Psoas muscle (tissue), 8 donors: ENCODE data around the gene CARD10. TPM values are rescaled to one million over a fixed set of nuclear protein-coding genes. Genes with fewer than 3 reads are reported as not detected.
"Not testable (repeated sequence)": the region's sequence is repeated elsewhere in the genome, so short reads cannot be mapped to it uniquely, and the experiment has no call there.

Source experiments
- ATAC-seq, 4 donors: fragments of 200-7000 bp; cut with Tn5 transposase; one replicate each; pipeline ENCODE4 v1.9.1; 2020; ENCODE audit warnings: moderate library complexity in 3 of 4, mild to moderate bottlenecking in 2 of 4
- DNase-seq, 2 donors: peaks; one replicate each; pipeline ENCODE4 v3.0.0-alpha.2; 2020
- H3K27ac ChIP-seq: fragments of 200-600 bp; one replicate; pipeline ENCODE4 v1.8.0; 2022
- H3K27me3 ChIP-seq, 3 donors: fragments of 200-600 bp in 1 of 3; one replicate each; pipeline versions ENCODE4 v1.6.1 to v1.8.0; 2013 to 2022; ENCODE audit warnings: low read length in 2 of 3, mild to moderate bottlenecking in 2 of 3, moderate library complexity in 1 of 3; ENCODE audit not compliant: insufficient read depth in 3 of 3
- H3K36me3 ChIP-seq, 2 donors: fragments of 200-600 bp in 1 of 2; one replicate each; pipeline versions ENCODE4 v1.6.1 to v1.8.0; 2013 to 2022; ENCODE audit warnings: low read depth in 1 of 2, mild to moderate bottlenecking in 1 of 2, moderate library complexity in 1 of 2; ENCODE audit not compliant: insufficient read depth in 1 of 2
- H3K4me1 ChIP-seq: fragments of 200-600 bp; one replicate; pipeline ENCODE4 v1.8.0; 2022
- H3K4me3 ChIP-seq: fragments of 200-600 bp; one replicate; pipeline ENCODE4 v1.8.0; 2022; ENCODE audit warnings: mild to moderate bottlenecking
- H3K9me3 ChIP-seq: fragments of 200-600 bp; one replicate; pipeline ENCODE4 v1.8.0; 2022
- WGBS, 3 donors: extraction: QIAGEN DNeasy Blood & Tissue Kit; methylation state at CpG; one replicate each; pipeline versions ENCODE4 v1.1.6 to v1.1.7; 2013; 5-methylcytosine and 5-hydroxymethylcytosine counted together
- intact Hi-C, 2 donors: fragments of 100-400 bp; cut with DNase I; formaldehyde crosslinking; loops; one replicate each; pipeline versions ENCODE4 v1.11.0 to v1.14.2; 2022
- polyA plus RNA-seq, 3 donors: library from polyadenylated mRNA; stranded (reverse); fragments of 200-250 nt; gene quantifications; one replicate each; pipeline ENCODE4 v1.2.3, GENCODE V29; 2013
- total RNA-seq, 4 donors: library from RNA; stranded (reverse); fragmentation: NEBNext Ultra II Directional in 2 of 4; extraction: Animal tissue kit (Norgen Biotek cat#: 25700) in 2 of 4; gene quantifications; one replicate each; pipeline versions ENCODE4 v1.2.1 to v1.2.4, GENCODE V29; 2021 to 2023
- TF ChIP-seq, protein P1 (sequence below): fragments of 200-600 bp; IDR thresholded peaks from one replicate; pipeline ENCODE4 v1.8.0; 2022; ENCODE audit warnings: antibody characterized with exemption
- donor health status: healthy with polysubstance abuse.
- donor health status: DM: no; HTN: no; CAD: no; lungs with moderate emphysema.
- donor health status: Bipolar disorder and iron deficiency.
- donor health status: healthy.
- donor health status: DM: yes; HTN: yes; CAD: no.
- donor health status: DM: no; HTN: no; CAD: no.
- donor health status: DM: no; HTN: no; CAD: no.
- donor health status: DM: yes; HTN: yes; CAD: no.

CARD10 gene
- total and polyA plus RNA-seq, 7 donors, result 2.9 to 8.0 (median 4.4) TPM

- H3K4me3 ChIP-seq, result no peak overlapping the region
- DNase-seq (no peak), ATAC-seq (no peak)
- no peaks in the 10 kb centered on the region for H3K36me3 ChIP-seq
- no peaks in the 10 kb centered on the region for H3K4me1 ChIP-seq
- TF ChIP-seq, protein P1, sequence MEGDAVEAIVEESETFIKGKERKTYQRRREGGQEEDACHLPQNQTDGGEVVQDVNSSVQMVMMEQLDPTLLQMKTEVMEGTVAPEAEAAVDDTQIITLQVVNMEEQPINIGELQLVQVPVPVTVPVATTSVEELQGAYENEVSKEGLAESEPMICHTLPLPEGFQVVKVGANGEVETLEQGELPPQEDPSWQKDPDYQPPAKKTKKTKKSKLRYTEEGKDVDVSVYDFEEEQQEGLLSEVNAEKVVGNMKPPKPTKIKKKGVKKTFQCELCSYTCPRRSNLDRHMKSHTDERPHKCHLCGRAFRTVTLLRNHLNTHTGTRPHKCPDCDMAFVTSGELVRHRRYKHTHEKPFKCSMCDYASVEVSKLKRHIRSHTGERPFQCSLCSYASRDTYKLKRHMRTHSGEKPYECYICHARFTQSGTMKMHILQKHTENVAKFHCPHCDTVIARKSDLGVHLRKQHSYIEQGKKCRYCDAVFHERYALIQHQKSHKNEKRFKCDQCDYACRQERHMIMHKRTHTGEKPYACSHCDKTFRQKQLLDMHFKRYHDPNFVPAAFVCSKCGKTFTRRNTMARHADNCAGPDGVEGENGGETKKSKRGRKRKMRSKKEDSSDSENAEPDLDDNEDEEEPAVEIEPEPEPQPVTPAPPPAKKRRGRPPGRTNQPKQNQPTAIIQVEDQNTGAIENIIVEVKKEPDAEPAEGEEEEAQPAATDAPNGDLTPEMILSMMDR, result no peak
- no peak overlapping the region for H3K27ac ChIP-seq
- WGBS, 3 donors, result 50 to 66% (median 65%) methylated on average over 2 of the region's 2 CpGs
- intact Hi-C loops, result no loop called here
- no peaks in the 10 kb centered on the region for H3K9me3 ChIP-seq
- peaks cover 0 to 6% (median 0%) of the 10 kb centered on the region in 3 donors for H3K27me3 ChIP-seq
These were observed 10.6 kb upstream of the CARD10 start for GRCh38 chr22:37529652-37530345.

GRCh38 chr22:37527952-37528351 lies 8.7 kb upstream of the CARD10 start:
- peaks cover 0 to 19% (median 0%) of the 10 kb centered on the region in 3 donors for H3K27me3 ChIP-seq
- H3K9me3 ChIP-seq, intact Hi-C loops, H3K27ac ChIP-seq, DNase-seq, H3K36me3 ChIP-seq, ATAC-seq, H3K4me3 ChIP-seq, H3K4me1 ChIP-seq: not testable (repeated sequence)
- WGBS, 3 donors, result 94 to 97% (median 97%) methylated on average over 9 of the region's 9 CpGs

DNA sequence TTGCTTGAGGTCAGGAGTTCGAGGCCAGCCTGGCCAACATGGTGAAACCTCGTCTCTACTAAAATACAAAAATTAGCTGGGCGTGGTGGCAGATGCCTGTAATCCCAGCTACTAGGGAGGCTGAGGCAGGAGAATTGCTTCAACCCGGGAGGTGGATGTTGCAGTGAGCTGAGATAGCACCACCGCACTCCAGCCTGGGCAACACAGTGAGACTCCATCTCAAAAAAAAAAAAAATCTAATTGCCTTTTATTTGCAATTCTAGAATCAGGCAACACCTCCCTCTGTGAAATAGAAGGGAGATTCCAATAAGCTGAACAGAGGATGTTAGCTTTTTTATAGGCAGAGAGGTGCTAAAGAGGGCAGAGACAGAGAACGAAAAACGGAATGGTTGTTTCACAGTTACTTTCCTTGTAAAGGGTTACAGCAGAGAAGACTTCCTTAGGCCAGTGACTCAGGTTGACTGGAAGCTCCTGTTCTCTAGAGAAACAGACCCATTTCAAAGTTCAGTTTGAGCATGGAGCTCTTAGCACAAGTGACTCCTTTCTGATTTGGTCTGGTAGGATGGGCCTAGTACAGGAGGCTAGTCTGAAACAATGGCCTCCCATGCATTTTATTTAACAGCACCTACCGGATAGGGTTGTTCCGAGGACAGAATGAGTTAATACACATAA lies 8.0 kb upstream of the CARD10 start:
- H3K4me3 ChIP-seq, intact Hi-C loops, H3K36me3 ChIP-seq, H3K27ac ChIP-seq, ATAC-seq, H3K4me1 ChIP-seq, H3K9me3 ChIP-seq, DNase-seq: not testable (repeated sequence)
- 95 to 97% (median 95%) methylated on average over 9 of the region's 9 CpGs for WGBS, 3 donors
- H3K27me3 ChIP-seq, result peaks cover 0 to 19% (median 0%) of the 10 kb centered on the region in 3 donors

GRCh38 chr22:37526376-37526775 lies 7.2 kb upstream of the CARD10 start:
- WGBS, 3 donors, result 59 to 71% (median 69%) methylated on average over 12 of the region's 12 CpGs
- DNase-seq (no peak), ATAC-seq (peak in 1 of 4 donors; percentile 32)
- H3K36me3 ChIP-seq, result no peaks in the 10 kb centered on the region
- H3K4me1 ChIP-seq, result no peaks in the 10 kb centered on the region
- TF ChIP-seq, protein P1, result no peak
- H3K9me3 ChIP-seq, result no peaks in the 10 kb centered on the region
- H3K27ac ChIP-seq, result no peak overlapping the region
- intact Hi-C loops, result no loop called here
- H3K4me3 ChIP-seq, result no peak overlapping the region
- H3K27me3 ChIP-seq, result peaks cover 0 to 26% (median 0%) of the 10 kb centered on the region in 3 donors

DNA sequence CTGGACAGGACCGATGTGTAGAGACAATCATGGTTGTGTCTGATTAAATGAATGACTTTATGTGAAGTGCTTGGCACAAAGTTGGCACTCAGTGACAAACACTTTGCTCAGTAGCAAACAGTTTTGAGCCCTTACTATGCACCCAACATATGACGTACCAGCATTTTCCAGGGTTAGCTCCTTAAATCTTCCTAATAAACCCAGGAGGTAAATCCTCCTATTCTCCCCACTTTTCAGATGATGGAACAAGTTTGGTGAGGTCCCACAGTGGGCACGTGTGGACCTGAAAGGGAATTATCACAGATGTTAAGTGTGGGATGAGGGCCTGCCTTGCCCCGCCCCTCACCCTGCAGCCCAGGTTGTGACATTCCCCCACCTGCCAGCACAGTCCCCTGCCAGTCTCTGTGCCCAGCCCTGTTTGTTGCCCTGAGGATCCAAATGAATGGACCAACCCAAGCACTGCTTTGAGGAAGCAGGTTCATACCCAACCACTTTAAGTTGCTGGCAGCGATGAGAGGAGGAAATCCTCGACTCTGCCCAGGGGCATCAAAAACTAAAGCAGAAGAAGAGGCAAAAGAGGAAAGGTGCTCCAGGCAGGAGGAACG lies 6.6 kb upstream of the CARD10 start:
- Histone ChIP-seq H3K27me3 (peaks cover 0 to 27% (median 0%) of the 10 kb centered on the region in 3 donors), H3K9me3 (no peaks in the 10 kb centered on the region), H3K4me1 (no peaks in the 10 kb centered on the region), H3K4me3 (no peak overlapping the region), H3K27ac (no peak overlapping the region), H3K36me3 (no peaks in the 10 kb centered on the region)
- intact Hi-C loops, result no loop called here
- ATAC-seq (no peak), DNase-seq (no peak)
- TF ChIP-seq, protein P1, result no peak
- WGBS, 3 donors, result 55 to 79% (median 63%) methylated on average over 7 of the region's 7 CpGs
